ENCODE results near the gene CCR8. TPM values are rescaled to one million over a fixed set of nuclear protein-coding genes. Genes with fewer than 3 reads are reported as not detected.

CCR8 gene
- polyA plus RNA-seq, 4 donors = not detected

Other genes with a start within 250 kb of the CCR8 start
- gene GORASP1, start 222.1 kb upstream of the CCR8 start, polyA plus RNA-seq (ENCODE audit: insufficient read length in 4 of 4) = 10 to 100 TPM; 53.4 to 75.8 (median 58.7) TPM
- gene TTC21A, start 222.0 kb upstream of the CCR8 start, polyA plus RNA-seq (ENCODE audit: insufficient read length in 4 of 4) = 10 to 100 TPM in 2 of 4 donors, 1 to 10 TPM in 2; 6.2 to 15.9 (median 9.2) TPM
- 10 to 100 TPM in 2 of 4 donors, 1 to 10 TPM in 2; 8.0 to 58.5 (median 10.3) TPM for gene CSRNP1, start 176.1 kb upstream of the CCR8 start, polyA plus RNA-seq (ENCODE audit: insufficient read length in 4 of 4)
- gene XIRP1, start 137.1 kb upstream of the CCR8 start, polyA plus RNA-seq (ENCODE audit: insufficient read length in 4 of 4) = under 1 TPM; 0.07 to 0.20 (median 0.08) TPM
- 1 to 10 TPM; 1.7 to 6.1 (median 4.5) TPM for gene CX3CR1, start 49.7 kb upstream of the CCR8 start, polyA plus RNA-seq (ENCODE audit: insufficient read length in 4 of 4)
- gene SLC25A38, start 53.7 kb downstream of the CCR8 start, polyA plus RNA-seq (ENCODE audit: insufficient read length in 4 of 4) = 10 to 100 TPM; 24.5 to 37.3 (median 35.4) TPM
- gene RPSA, start 77.0 kb downstream of the CCR8 start, polyA plus RNA-seq (ENCODE audit: insufficient read length in 4 of 4) = 1,000 to 10,000 TPM; 1,307 to 1,530 (median 1,521) TPM
- under 1 TPM in 3 of 4 donors, not detected in 1; 0.04 to 0.14 (median 0.07) TPM for gene MOBP, start 138.0 kb downstream of the CCR8 start, polyA plus RNA-seq (ENCODE audit: insufficient read length in 4 of 4)